Measurements from ENCODE around the gene ASPHD1.

DNA sequence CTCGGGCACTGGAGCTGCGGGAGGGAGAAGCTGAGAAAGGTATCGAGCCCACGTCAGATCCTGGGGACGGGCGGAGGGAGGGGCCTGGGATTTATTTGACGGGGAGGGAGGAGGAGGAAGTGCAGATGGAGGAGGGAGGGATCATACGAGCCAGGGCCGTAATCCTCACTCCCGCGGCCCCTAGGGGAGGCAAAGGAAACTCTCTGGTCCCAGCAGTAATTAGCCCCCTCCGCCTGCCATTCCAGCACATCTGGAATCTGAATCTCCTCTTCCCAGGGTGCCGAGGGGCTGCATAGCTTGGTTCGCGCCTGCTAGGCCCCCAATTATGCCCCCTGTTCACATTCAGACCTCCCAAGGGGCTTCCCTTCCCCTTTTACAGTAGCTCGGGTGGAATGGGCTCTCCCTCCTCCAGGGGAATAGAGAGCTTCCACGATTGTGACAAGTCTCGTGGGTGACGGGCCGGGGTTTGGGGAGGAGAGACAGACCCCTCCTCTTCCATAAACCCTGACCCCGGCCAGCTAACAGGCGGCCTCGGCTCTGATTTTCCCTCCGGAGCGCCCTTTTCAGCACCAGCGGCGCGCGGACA is 679 bp upstream of the ASPHD1 start, which contains the start of gene SEZ6L2:
- TF ChIP-seq CTCF (IDR thresholded peaks at IDR 0.05), result no peak
- no peak for TF ChIP-seq POLR2AphosphoS5 (IDR thresholded peaks at IDR 0.05)
